SU-DHL-6 (cell line): ENCODE results near the gene GALNT10.

Experiments
- CTCF ChIP-seq: fragments of 200-600 bp; sonication (generic); IDR thresholded peaks from one replicate; pipeline ENCODE4 v1.5.1; 2017; ENCODE audit warnings: antibody characterized with exemption, mild to moderate bottlenecking, low read length, moderate library complexity; ENCODE audit not compliant: insufficient read depth, poor library complexity, severe bottlenecking
- EZH2phosphoT487 ChIP-seq: fragments of 200-600 bp; sonication (generic), shearing (Covaris generic); conservative IDR thresholded peaks from 2 replicates; pipeline ENCODE4 v1.6.1; 2018; ENCODE audit warnings: mild to moderate bottlenecking, antibody characterized with exemption, low read length, moderate library complexity, mixed read lengths

GRCh38 chr5:154268073-154268472, 77.5 kb downstream of the GALNT10 start:
- TF ChIP-seq CTCF (no peak), EZH2phosphoT487 (no peak)
